ENCODE data around the gene PXDC1. TPM values are rescaled to one million over a fixed set of nuclear protein-coding genes. Genes with fewer than 3 reads are reported as not detected.

Gene PXDC1
- total RNA-seq, 1 experiment from 2014 or later: 36.2 TPM

- no peak for DNase-seq (ENCODE audit: low read depth, low spot score)
These were observed 19.0 kb downstream of the PXDC1 start for GRCh38 chr6:3732345-3733141.

GRCh38 chr6:3731700-3732099 lies 19.8 kb downstream of the PXDC1 start:
- ChIA-PET POLR2A (interaction anchor here (0.5 kb wide), 1 partner anchor 267 kb away, joined by 4 read pairs; no protein-coding TSS in a partner anchor), CTCF (interaction anchor here (0.8 to 1.0 kb wide), 2 partner anchors 8 to 452 kb away, joined by 3 to 5 read pairs; no protein-coding TSS in a partner anchor)
- no peaks in the 10 kb centered on the region for H3K27me3 ChIP-seq (ENCODE audit: control insufficient read depth, insufficient read depth, low read length)
- BruUV-seq (replicated peaks): TSS peak; percentile 38
- H3K36me3 ChIP-seq (ENCODE audit: control insufficient read depth, insufficient read depth, low read length): no peaks in the 10 kb centered on the region
- H3K27ac ChIP-seq (ENCODE audit: low read length): no peak overlapping the region
- in situ Hi-C loops (cut with HindIII; ENCODE audit: low pct_unique_long_range_greater_than_20kb, low sequenced_read_pairs): no loop called here
- no peak overlapping the region for H3K4me3 ChIP-seq (ENCODE audit: low read depth in 2 of 2, low read length in 2 of 2)
- H3K4me1 ChIP-seq (ENCODE audit: control insufficient read depth, insufficient read depth, low read length): no peaks in the 10 kb centered on the region
- peaks cover 5% of the 10 kb centered on the region; the same call in 1 of the 2 replicates for H3K9me3 ChIP-seq (ENCODE audit: control insufficient read depth, insufficient read depth, low read depth, low read length)
- ATAC-seq: no peak
- DNase-seq (ENCODE audit: low read depth, low spot score): no peak
- TF ChIP-seq SIN3A (IDR thresholded peaks at IDR 0.05; ENCODE audit: borderline replicate concordance, insufficient read depth, low read depth, low read length) (no peak), CTCF (IDR thresholded peaks at IDR 0.05) (no peak), TCF7L2 (IDR thresholded peaks at IDR 0.05; ENCODE audit: low read depth, low read length) (no peak), POLR2AphosphoS5 (IDR thresholded peaks at IDR 0.05; ENCODE audit: low read depth, low read length) (no peak)
- TF ChIP-seq, protein P1, sequence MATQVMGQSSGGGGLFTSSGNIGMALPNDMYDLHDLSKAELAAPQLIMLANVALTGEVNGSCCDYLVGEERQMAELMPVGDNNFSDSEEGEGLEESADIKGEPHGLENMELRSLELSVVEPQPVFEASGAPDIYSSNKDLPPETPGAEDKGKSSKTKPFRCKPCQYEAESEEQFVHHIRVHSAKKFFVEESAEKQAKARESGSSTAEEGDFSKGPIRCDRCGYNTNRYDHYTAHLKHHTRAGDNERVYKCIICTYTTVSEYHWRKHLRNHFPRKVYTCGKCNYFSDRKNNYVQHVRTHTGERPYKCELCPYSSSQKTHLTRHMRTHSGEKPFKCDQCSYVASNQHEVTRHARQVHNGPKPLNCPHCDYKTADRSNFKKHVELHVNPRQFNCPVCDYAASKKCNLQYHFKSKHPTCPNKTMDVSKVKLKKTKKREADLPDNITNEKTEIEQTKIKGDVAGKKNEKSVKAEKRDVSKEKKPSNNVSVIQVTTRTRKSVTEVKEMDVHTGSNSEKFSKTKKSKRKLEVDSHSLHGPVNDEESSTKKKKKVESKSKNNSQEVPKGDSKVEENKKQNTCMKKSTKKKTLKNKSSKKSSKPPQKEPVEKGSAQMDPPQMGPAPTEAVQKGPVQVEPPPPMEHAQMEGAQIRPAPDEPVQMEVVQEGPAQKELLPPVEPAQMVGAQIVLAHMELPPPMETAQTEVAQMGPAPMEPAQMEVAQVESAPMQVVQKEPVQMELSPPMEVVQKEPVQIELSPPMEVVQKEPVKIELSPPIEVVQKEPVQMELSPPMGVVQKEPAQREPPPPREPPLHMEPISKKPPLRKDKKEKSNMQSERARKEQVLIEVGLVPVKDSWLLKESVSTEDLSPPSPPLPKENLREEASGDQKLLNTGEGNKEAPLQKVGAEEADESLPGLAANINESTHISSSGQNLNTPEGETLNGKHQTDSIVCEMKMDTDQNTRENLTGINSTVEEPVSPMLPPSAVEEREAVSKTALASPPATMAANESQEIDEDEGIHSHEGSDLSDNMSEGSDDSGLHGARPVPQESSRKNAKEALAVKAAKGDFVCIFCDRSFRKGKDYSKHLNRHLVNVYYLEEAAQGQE (IDR thresholded peaks at IDR 0.05; ENCODE audit: insufficient read depth in 1 of 2, low read depth in 2 of 2, low read length in 1 of 2): no peak
- intact Hi-C loops (cut with micrococcal nuclease; ENCODE audit: unreplicated experiment): loop anchor here (1.0 to 10.0 kb wide), 2 partner anchors 277 to 452 kb away; partner anchors contain the start of gene SLC22A23

More at GRCh38 chr6:3732345-3733141, 19.0 kb downstream of the PXDC1 start:
- no peak overlapping the region for H3K4me3 ChIP-seq (ENCODE audit: low read depth in 2 of 2, low read length in 2 of 2)
- in situ Hi-C loops (cut with HindIII; ENCODE audit: low pct_unique_long_range_greater_than_20kb, low sequenced_read_pairs) (no loop called here), intact Hi-C loops (cut with micrococcal nuclease; ENCODE audit: unreplicated experiment) (loop anchor here (1.0 to 10.0 kb wide), 2 partner anchors 278 to 453 kb away; partner anchors contain the start of gene SLC22A23)
- no peaks in the 10 kb centered on the region for H3K27me3 ChIP-seq (ENCODE audit: control insufficient read depth, insufficient read depth, low read length)
- no peaks in the 10 kb centered on the region for H3K4me1 ChIP-seq (ENCODE audit: control insufficient read depth, insufficient read depth, low read length)
- H3K36me3 ChIP-seq (ENCODE audit: control insufficient read depth, insufficient read depth, low read length): no peaks in the 10 kb centered on the region
- ATAC-seq: peak; percentile 90
- peaks cover 5% of the 10 kb centered on the region; the same call in 1 of the 2 replicates for H3K9me3 ChIP-seq (ENCODE audit: control insufficient read depth, insufficient read depth, low read depth, low read length)
- CTCF ChIA-PET: interaction anchor here (0.6 to 1.0 kb wide), 5 partner anchors 9 to 453 kb away, joined by 3 to 14 read pairs (median 3); no protein-coding TSS in a partner anchor
- POLR2A ChIA-PET: no interaction called here
- no peak overlapping the region for H3K27ac ChIP-seq (ENCODE audit: low read length)
- TF ChIP-seq, protein P1 (IDR thresholded peaks at IDR 0.05; ENCODE audit: insufficient read depth in 1 of 2, low read depth in 2 of 2, low read length in 1 of 2): no peak
- peak; percentile 96 for TF ChIP-seq CTCF (IDR thresholded peaks at IDR 0.05)
- no peak for TF ChIP-seq POLR2AphosphoS5 (IDR thresholded peaks at IDR 0.05; ENCODE audit: low read depth, low read length)
- BruUV-seq (replicated peaks): no TSS peak

Data from Panc1 (cell line).